Liver (tissue), 9 donors: Measurements from ENCODE around the gene GPR39. TPM values are rescaled to one million over a fixed set of nuclear protein-coding genes. Genes with fewer than 3 reads are reported as not detected.

Experiments
- DNase-seq: peaks from one replicate; pipeline ENCODE4 v3.0.0-alpha.2; 2017; ENCODE audit warnings: low spot score
- H3K27ac ChIP-seq, 2 donors: one replicate each; pipeline ENCODE4 v1.7.0; 2013; ENCODE audit warnings: inconsistent platforms in 2 of 2, low read length in 2 of 2, control low read depth in 1 of 2, low read depth in 1 of 2, mild to moderate bottlenecking in 1 of 2
- H3K27me3 ChIP-seq, 4 donors: one replicate each; pipeline versions ENCODE4 v1.6.1 to v1.7.0; 2013; ENCODE audit warnings: low read length in 3 of 4, inconsistent platforms in 1 of 4, mild to moderate bottlenecking in 1 of 4, moderate library complexity in 1 of 4; ENCODE audit not compliant: control insufficient read depth in 4 of 4, insufficient read depth in 4 of 4
- H3K36me3 ChIP-seq, 4 donors: one replicate each; pipeline versions ENCODE4 v1.6.1 to v1.7.0; 2013; ENCODE audit warnings: low read length in 3 of 4, mild to moderate bottlenecking in 3 of 4, low read depth in 1 of 4, moderate library complexity in 1 of 4; ENCODE audit not compliant: control insufficient read depth in 4 of 4, insufficient read depth in 3 of 4
- H3K4me1 ChIP-seq, 4 donors: one replicate each; pipeline versions ENCODE4 v1.6.1 to v1.7.0; 2013; ENCODE audit warnings: low read length in 3 of 4, mild to moderate bottlenecking in 3 of 4, moderate library complexity in 1 of 4; ENCODE audit not compliant: control insufficient read depth in 4 of 4, insufficient read depth in 4 of 4
- H3K4me3 ChIP-seq, 3 donors: one replicate each; pipeline versions ENCODE4 v1.6.1 to v1.7.0; 2013; ENCODE audit warnings: low read length in 3 of 3, control low read depth in 1 of 3, low read depth in 1 of 3, mild to moderate bottlenecking in 1 of 3
- H3K9ac ChIP-seq, 2 donors: one replicate each; pipeline ENCODE4 v1.7.0; 2013; ENCODE audit warnings: low read length in 2 of 2, mild to moderate bottlenecking in 2 of 2, moderate library complexity in 2 of 2, control low read depth in 1 of 2, low read depth in 1 of 2
- H3K9me3 ChIP-seq, 4 donors: one replicate each; pipeline versions ENCODE4 v1.6.1 to v1.7.0; 2013; ENCODE audit warnings: low read length in 3 of 4; ENCODE audit not compliant: control insufficient read depth in 4 of 4
- ATF3 ChIP-seq: IDR thresholded peaks from 2 replicates; pipeline ENCODE4 v1.6.1; 2016; ENCODE audit warnings: antibody characterized with exemption
- CTCF ChIP-seq: fragments of 150-350 bp; IDR thresholded peaks from 2 replicates; pipeline ENCODE4 v1.5.1; 2017; ENCODE audit warnings: improper control_type of control experiment, low read depth, low read length; ENCODE audit not compliant: missing input control
- EGR1 ChIP-seq, 2 donors: IDR thresholded peaks; 2 replicates each; pipeline ENCODE4 v1.6.1; 2016 to 2018; ENCODE audit warnings: antibody characterized with exemption in 2 of 2, low read depth in 2 of 2
- FOXA1 ChIP-seq: IDR thresholded peaks from 2 replicates; pipeline ENCODE4 v1.6.1; 2016; ENCODE audit warnings: antibody characterized with exemption
- FOXA2 ChIP-seq: IDR thresholded peaks from 2 replicates; pipeline ENCODE4 v1.6.1; 2016; ENCODE audit warnings: antibody characterized with exemption
- GABPA ChIP-seq, 2 donors: IDR thresholded peaks in 1 of 2; conservative IDR thresholded peaks in 1 of 2; 2 replicates each; pipeline ENCODE4 v1.6.1; 2016; ENCODE audit warnings: antibody characterized with exemption in 2 of 2, mild to moderate bottlenecking in 1 of 2, moderate library complexity in 1 of 2
- HNF4A ChIP-seq, 2 donors: conservative IDR thresholded peaks; 2 replicates each; pipeline ENCODE4 v1.6.1; 2016; ENCODE audit warnings: antibody characterized with exemption in 2 of 2, mild to moderate bottlenecking in 2 of 2
- HNF4G ChIP-seq: IDR thresholded peaks from 2 replicates; pipeline ENCODE4 v1.6.1; 2016; ENCODE audit warnings: antibody characterized with exemption
- JUND ChIP-seq, 2 donors: IDR thresholded peaks; 2 replicates each; pipeline ENCODE4 v1.6.1; 2016; ENCODE audit warnings: antibody characterized with exemption in 2 of 2
- MAX ChIP-seq: IDR thresholded peaks from 2 replicates; pipeline ENCODE4 v1.6.1; 2016; ENCODE audit warnings: antibody characterized with exemption
- NR2F2 ChIP-seq: IDR thresholded peaks from 2 replicates; pipeline ENCODE4 v1.6.1; 2016; ENCODE audit warnings: antibody characterized with exemption
- RAD21 ChIP-seq, 2 donors: IDR thresholded peaks; 2 replicates each; pipeline ENCODE4 v1.6.1; 2016; ENCODE audit warnings: antibody characterized with exemption in 2 of 2, mild to moderate bottlenecking in 2 of 2
- REST ChIP-seq: IDR thresholded peaks from 2 replicates; pipeline ENCODE4 v1.6.1; 2016; ENCODE audit warnings: antibody characterized with exemption, mild to moderate bottlenecking
- RXRA ChIP-seq, 2 donors: IDR thresholded peaks; 2 replicates each; pipeline ENCODE4 v1.6.1; 2017 to 2018; ENCODE audit warnings: antibody characterized with exemption in 2 of 2, mild to moderate bottlenecking in 1 of 2
- SP1 ChIP-seq: IDR thresholded peaks from 2 replicates; pipeline ENCODE4 v1.6.1; 2018; ENCODE audit warnings: antibody characterized with exemption, mild to moderate bottlenecking
- TAF1 ChIP-seq: conservative IDR thresholded peaks from 2 replicates; pipeline ENCODE4 v1.6.1; 2016; ENCODE audit warnings: antibody characterized with exemption, mild to moderate bottlenecking
- YY1 ChIP-seq: IDR thresholded peaks from 2 replicates; pipeline ENCODE4 v1.6.1; 2016; ENCODE audit warnings: antibody characterized with exemption, mild to moderate bottlenecking
- ZBTB33 ChIP-seq: IDR thresholded peaks from 2 replicates; pipeline ENCODE4 v1.6.1; 2016; ENCODE audit warnings: antibody characterized with exemption
- WGBS: extraction: QIAGEN DNeasy Blood & Tissue Kit; methylation state at CpG from one replicate; pipeline ENCODE4 v1.1.7; 2013; 5-methylcytosine and 5-hydroxymethylcytosine counted together
- polyA plus RNA-seq, 2 donors: library from polyadenylated mRNA; stranded (reverse) in 1 of 2; unstranded in 1 of 2; fragments of 200-250 nt in 1 of 2; fragments of >200 nt in 1 of 2; fragmentation: Nextera tagmentation in 1 of 2; extraction: Ambion mirVana in 1 of 2; gene quantifications; one replicate each; pipeline versions ENCODE4 v1.2.1 to v1.2.3, GENCODE V29; 2013 to 2015
- total RNA-seq, 2 donors: library from RNA; depleted of rRNA; stranded (reverse); fragments of >200 nt; gene quantifications; one replicate each; pipeline ENCODE4 v1.2.3, GENCODE V29; 2014
- donor health status: healthy.
- donor health status: healthy.
- donor health status: healthy.
- donor health status: healthy.
- donor health status: healthy.

Gene GPR39
- total and polyA plus RNA-seq, 4 donors = 2.2 to 13.0 (median 2.8) TPM

GRCh38 chr2:132439703-132440398 lies 23.2 kb downstream of the GPR39 start:
- Histone ChIP-seq H3K4me1 (no peaks in the 10 kb centered on the region), H3K9ac (no peak overlapping the region), H3K27ac (no peak overlapping the region), H3K36me3 (no peaks in the 10 kb centered on the region), H3K27me3 (no peaks in the 10 kb centered on the region), H3K4me3 (no peak overlapping the region), H3K9me3 (no peaks in the 10 kb centered on the region)
- TF ChIP-seq SP1 (no peak), EGR1 (IDR thresholded peaks at IDR 0.05; ENCODE audit: low read depth in 2 of 2) (no peak), RAD21 (IDR thresholded peaks at IDR 0.05) (no peak), TAF1 (no peak)
- no peak for DNase-seq
- 83% methylated on average over 6 of the region's 6 CpGs for WGBS

GRCh38 chr2:132441051-132441450 lies 24.4 kb downstream of the GPR39 start:
- no peak for DNase-seq
- 88% methylated on average over 1 of the region's 1 CpG for whole genome bisulfite sequencing

GRCh38 chr2:132442278-132442677 lies 25.7 kb downstream of the GPR39 start:
- H3K4me1 ChIP-seq = no peaks in the 10 kb centered on the region
- H3K9ac ChIP-seq = no peak overlapping the region
- H3K36me3 ChIP-seq = no peaks in the 10 kb centered on the region
- no peaks in the 10 kb centered on the region for H3K9me3 ChIP-seq
- TF ChIP-seq CTCF (no peak), HNF4G (no peak), REST (no peak), RXRA (IDR thresholded peaks at IDR 0.05) (no peak), NR2F2 (no peak), FOXA1 (no peak), ZBTB33 (no peak), GABPA (IDR thresholded peaks at IDR 0.05 in 1 of 2, conservative IDR thresholded peaks at IDR 0.05 in 1 of 2) (no peak), FOXA2 (no peak), SP1 (no peak), ATF3 (no peak), YY1 (no peak), RAD21 (IDR thresholded peaks at IDR 0.05) (no peak), HNF4A (conservative IDR thresholded peaks at IDR 0.05) (no peak), MAX (no peak), TAF1 (no peak), EGR1 (IDR thresholded peaks at IDR 0.05; ENCODE audit: low read depth in 2 of 2) (no peak), JUND (IDR thresholded peaks at IDR 0.05) (no peak)
- H3K27me3 ChIP-seq = no peaks in the 10 kb centered on the region
- 77% methylated on average over 7 of the region's 7 CpGs for WGBS
- no peak overlapping the region for H3K4me3 ChIP-seq
- H3K27ac ChIP-seq = no peak overlapping the region
- no peak for DNase-seq

More at GRCh38 chr2:132441051-132441450, 24.4 kb downstream of the GPR39 start:
- no peak overlapping the region for H3K27ac ChIP-seq
- no peaks in the 10 kb centered on the region for H3K36me3 ChIP-seq
- no peak overlapping the region for H3K4me3 ChIP-seq
- no peak overlapping the region for H3K9ac ChIP-seq
- H3K4me1 ChIP-seq = no peaks in the 10 kb centered on the region
- H3K9me3 ChIP-seq = no peaks in the 10 kb centered on the region
- no peaks in the 10 kb centered on the region for H3K27me3 ChIP-seq
- TF ChIP-seq HNF4A (conservative IDR thresholded peaks at IDR 0.05) = no peak
- TF ChIP-seq FOXA1 = no peak
